HG02763 (cell line): Measurements from ENCODE around the gene CES1.
"Not testable (repeated sequence)": the region's sequence is repeated elsewhere in the genome, so short reads cannot be mapped to it uniquely, and the experiment has no call there.

Source experiments
- ATAC-seq: cut with Tn5 transposase; IDR thresholded peaks from one replicate; pipeline ENCODE4 v1.9.1; 2021; ENCODE audit warnings: mild to moderate bottlenecking, moderate library complexity; ENCODE audit not compliant: unreplicated experiment

Gene CES1

DNA sequence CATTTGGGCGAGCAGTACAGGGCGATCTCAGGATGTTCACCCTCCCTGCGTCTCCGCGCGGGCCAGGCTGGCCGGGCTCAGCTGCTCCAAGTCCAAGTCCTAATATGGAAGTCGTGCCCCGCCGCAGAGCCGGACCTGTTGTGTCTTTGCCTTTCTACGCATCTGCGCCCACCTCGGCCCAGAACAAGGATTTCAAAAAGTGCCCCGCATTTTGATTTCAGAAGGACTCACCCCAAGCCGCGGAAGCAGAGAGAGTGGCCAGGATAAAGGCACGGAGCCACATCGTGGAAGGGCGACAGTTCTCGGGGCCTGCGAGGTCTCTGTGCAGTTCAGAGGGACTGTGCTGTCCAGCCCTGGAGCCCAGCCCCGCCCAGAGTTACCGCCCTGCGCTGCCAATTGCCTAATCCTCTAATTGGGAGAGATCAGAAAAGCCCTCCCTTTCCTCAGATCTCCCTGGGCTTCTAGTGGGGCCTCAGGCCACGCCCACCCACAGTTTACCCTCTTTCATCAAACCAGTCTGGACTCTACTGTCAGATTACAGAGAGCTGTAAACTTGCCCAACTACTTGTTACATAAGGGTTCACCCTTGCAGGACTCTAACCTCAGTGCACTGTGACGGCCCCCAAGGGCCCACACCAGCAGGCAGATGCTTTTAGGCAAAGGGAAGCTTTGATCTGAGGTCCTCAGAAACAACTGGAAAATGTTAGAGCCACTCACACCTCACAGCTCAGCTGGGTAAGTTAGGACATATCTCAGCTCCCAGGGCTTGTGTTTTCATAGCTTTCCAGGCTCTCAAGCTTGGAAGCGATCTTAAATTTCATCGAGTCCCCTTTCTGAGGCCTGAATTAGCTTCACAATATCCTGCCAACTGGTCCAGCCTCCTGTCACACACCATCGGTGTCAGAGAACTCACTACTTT lies at the start of gene CES1:
Gene CES1, minus strand, starts transcription at position 324 of the 919 bp plus-strand sequence. Its CDS starts 41 bp downstream, at position 283.
- no peak for ATAC-seq

DNA sequence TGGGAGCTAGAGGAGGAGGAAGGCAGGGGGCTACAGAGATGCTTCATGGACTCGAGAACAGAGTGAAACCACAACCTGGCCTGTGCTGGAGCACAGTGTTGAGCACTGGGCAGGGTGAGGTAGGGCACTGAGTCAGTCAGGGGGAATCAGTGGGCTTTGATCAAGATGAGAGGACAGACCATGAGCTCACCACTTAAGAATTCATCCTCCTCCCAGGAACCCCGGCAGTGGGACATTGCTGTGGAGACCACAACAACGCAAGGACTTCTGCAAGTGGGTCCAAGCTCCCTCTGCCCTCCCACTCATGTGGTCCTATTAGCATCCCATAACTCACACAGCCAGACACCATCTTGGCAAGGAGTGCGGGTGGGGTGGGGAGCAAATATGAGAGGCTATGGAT lies 44.0 kb upstream of the CES1 start:
- ATAC-seq = no peak

DNA sequence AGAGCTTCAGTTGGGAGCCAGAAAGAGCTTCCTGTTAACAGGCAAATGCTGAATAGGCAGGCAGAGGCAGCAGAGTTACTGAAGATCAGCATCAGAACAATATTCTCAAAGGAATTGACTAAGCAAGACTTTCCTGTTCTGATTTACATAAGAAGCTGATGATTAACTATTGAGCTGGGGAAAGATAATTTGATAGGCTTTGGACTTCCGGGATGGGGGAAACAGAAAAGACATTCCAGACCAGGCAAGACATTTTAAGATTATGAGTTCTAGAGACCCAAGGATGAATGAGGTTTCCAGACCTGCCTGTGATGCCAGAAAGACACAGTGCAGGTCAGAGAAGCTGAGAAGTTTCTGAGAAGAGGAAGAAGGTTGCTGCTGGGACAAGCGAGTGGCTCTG lies 42.4 kb upstream of the CES1 start, which contains the start of gene CES5A:
Gene CES5A, minus strand, starts transcription at position 101 of the 400 bp plus-strand sequence. CDS start 152 bp downstream, outside the sequence.
- ATAC-seq = no peak

DNA sequence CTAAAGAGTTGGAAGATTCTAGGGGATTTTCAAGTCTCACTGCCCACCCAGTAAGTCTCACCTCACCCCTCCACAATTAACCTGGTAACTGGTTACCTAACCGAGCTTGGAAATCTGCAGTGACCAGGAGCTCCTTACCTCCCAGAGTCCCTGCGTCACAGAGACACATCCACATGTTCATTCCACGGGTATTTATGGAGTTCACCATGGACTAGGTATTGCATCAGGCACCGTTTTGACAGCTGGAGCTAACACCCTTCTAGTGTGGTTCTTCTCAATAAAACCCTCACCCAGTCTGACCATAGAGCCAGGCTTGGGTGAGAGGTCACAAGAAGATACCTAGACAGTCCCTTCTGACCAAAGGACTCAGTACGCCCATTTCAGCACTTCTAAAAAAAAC lies 40.2 kb upstream of the CES1 start:
- no peak for ATAC-seq

DNA sequence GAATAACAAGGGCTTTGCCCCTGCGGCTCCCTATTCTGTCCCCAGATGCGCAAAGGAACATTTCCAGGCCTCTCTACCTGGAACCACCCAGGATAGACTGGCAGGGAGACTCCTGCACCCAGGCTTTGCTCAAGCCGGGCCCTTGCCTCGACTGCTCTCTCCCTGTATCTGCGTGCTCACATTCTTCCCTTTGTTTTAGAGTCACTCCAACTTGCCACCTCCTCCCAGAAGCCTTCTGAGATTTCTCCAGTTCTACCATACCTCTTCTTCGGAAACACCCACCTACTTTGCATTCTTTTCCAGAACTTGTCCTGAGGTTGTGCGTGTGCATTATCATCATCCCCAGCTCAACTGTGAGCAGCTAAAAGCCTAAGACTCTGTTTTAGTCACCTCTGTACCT lies 39.2 kb upstream of the CES1 start:
- no peak for ATAC-seq

DNA sequence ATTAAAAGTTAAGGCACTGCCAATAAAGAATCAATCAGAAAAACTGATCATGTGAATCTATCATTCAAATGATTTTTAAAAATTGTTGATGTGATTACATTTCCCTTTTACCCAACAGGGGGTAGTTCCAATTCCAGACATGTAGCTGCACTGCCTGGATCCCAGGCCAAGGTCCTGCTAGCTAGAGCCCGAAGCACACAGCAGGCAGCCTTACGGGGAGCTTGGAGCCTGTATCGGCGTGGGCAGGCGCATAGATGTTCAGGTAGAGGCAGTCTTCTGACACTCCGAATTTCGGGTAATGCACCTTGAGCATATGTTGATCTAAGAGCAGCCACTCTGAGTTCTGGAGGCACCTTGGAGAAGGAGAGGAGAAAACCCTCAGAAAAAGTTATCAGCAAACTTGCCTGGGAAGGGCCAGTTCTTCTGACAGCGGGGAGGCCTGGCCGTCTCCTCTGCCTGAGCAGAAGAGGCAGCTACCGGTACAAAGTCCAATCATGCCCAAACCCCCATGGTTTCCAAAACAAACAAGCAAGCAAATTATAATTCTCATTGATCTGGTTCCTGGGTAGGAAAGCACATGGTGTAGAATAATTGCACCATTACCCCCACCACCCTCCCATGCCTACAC lies 38.6 kb upstream of the CES1 start:
- no peak for ATAC-seq

DNA sequence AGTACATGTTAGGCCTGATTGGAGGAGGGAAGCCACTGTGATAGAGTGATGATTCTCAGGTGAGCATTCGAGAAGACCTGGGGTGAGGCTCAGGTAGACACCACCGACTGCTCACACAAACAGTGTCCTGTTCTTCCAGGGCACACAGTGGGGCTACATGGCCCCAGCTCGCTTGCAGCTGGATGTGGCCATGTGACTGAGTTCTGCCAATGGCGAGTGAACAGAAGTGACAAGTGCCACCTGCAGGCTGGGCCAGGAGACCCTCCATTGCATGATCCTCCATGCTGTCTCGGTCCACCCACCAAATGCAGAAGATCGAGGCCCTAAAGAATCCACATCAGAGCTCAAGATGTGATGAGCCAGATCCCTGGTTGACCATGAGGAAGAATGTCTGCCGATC lies 36.1 kb upstream of the CES1 start:
- no peak for ATAC-seq

DNA sequence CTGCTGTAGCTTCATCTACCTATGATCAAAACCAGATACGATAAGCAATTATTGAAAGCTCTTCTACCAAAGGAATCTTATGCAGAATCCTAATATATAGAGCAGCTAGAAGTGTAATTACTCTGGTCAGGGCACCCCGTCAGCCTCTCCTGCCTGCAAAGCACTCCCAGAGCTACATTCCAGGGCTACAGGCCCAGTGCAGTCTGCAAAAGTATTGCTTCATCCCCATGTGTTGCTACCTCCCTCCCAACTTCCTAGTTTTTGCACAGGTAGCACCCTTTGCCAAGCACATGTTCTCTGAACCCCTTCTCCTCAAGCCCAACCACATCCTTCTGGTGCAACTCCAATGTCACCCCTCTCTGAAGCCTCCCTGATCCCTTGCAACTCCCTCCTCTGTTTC lies 35.2 kb upstream of the CES1 start:
- no peak for ATAC-seq

DNA sequence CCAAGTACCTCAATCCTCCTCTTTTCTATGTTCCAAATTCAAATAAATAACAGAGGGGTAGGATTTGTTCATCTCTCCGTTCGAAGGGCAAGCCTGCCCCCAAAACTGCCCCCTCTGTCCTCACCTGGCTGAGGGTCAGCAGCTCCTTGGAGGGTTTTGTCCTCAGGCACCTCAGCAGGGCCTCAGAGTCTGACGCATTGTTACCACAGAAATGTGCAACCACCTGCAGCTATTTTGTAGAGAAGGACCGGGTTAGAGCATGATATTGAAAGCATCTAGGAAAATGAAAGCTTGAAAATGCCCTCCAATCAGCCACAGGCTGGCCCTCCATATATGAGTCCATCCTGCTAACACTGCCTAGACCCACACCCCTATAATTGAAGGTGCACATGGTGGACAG lies 28.4 kb upstream of the CES1 start:
- no peak for ATAC-seq

DNA sequence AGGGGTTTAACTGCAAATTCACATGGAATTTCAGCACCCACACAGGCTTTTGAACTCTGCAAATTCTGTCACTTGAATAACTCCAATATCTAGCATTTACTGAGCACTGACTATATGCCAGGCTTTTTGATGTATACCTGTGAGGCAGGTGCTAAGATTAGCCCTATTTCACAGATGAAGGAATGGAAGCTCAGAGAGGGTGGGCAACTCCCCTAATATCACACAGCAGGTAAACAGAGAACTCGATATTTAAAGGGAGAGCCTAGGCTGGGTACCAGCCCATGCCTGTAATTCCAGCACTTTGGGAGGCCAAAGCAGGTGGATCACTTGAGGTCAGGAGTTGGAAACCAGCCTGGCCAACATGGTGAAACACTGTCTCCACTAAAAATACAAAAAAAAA lies 24.8 kb upstream of the CES1 start:
- not testable (repeated sequence) for ATAC-seq

DNA sequence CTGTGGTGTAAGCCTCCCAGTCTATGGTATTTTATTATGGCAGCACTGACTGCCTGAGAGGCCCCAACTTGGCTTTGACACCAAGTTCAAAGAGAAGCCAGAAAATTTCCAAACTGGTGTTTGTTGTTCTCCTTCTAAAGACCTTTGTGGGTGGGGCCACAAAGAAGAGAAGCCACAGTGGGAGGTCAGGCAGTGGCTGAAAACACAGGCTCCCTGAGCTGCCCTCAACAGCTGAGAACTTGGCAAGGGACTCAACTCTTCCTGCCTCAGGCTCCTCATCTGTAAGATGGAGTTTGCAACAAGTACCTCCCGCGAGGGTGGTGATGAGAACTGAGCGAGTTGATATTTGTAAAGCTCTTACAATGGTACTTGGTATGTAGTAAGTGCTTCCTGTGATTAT lies 24.1 kb upstream of the CES1 start:
- ATAC-seq = no peak

DNA sequence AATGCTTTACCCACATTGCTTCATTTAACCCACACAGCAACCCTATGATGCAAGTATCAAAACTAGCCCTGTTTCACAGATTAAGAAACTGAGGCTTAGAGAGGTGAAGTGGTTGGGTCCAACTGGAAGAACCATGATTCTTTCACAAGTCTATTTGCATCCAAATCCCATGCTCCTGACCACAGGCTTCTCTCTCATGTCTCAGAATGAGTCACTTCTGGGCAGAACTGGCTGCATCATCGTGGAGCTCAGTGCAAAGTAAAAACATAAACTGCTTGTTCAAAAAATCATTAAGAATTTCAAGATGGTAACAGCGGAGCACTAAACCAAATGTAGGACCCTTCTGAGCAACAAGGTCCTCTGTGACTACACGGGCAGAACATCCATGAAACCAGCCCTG lies 20.2 kb upstream of the CES1 start:
- ATAC-seq = no peak

DNA sequence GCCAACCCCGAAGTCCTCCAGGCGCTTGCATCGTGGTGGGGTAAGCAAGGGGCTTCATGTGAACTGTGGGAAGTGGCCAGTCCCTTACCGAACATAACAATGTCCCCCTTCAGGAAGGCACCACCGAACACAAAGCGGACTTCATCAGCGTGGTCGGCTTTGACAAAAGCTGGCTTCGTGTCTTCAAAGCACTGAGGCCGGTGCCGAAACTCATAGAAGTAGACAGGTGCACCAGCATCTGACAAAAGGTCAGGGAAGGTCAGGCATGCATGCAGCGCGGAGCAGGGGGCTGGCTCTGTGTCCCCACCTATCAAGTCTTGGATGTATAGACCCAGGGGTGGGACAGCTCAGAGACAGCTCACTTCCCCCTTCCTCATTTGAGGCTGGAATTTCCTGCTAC lies 16.6 kb upstream of the CES1 start:
- no peak for ATAC-seq

DNA sequence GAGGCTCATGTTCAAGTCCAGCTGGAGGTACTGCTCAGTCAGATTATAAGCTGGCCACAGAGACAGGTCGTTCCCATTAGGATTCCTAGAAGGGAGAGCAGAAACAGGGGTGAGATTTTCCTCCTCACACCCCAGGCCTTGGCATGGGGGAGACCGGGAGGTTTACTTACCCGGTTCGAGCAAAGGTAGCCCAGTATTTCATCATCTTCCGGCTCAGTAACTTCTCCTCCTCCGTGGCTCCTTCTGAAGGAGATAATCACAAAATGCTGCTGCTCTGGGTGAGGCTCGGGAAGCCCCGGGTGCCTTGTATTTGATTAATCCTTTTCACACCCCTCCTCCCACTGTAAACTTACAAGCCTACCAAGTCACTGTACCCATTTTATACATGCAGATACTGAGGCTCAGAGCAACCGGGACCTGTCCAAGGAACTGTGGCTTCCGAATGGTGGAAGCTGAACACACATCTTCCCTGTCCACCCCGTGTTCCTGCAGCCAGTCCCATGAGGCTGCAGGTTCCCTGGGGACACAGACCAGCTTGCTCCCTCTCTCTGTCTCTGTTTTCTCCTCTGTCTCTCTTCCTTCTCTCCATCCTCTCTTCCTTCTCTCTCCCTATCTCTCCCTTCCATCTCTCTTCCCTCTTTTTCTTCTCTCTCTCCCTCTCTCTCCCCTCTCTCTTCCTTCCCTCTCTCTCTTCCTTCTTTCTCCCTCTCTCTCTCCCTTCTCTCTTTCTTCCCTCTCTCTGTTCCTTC lies 13.9 kb upstream of the CES1 start:
- no peak for ATAC-seq

DNA sequence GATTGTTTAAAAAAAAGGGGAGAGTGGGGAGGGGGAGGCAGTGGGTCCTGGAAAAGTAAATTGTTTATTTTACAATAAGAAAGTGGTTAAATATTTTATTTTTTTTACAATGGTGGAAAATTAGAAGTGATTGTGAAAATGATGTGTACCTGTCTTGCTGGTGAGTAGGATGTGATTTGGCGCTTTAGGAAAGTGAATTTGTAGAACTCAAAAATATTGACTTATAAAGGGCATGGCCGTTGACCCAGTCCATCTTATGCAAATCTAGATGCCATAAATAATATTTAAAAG lies 10.2 kb upstream of the CES1 start:
- ATAC-seq = no peak

DNA sequence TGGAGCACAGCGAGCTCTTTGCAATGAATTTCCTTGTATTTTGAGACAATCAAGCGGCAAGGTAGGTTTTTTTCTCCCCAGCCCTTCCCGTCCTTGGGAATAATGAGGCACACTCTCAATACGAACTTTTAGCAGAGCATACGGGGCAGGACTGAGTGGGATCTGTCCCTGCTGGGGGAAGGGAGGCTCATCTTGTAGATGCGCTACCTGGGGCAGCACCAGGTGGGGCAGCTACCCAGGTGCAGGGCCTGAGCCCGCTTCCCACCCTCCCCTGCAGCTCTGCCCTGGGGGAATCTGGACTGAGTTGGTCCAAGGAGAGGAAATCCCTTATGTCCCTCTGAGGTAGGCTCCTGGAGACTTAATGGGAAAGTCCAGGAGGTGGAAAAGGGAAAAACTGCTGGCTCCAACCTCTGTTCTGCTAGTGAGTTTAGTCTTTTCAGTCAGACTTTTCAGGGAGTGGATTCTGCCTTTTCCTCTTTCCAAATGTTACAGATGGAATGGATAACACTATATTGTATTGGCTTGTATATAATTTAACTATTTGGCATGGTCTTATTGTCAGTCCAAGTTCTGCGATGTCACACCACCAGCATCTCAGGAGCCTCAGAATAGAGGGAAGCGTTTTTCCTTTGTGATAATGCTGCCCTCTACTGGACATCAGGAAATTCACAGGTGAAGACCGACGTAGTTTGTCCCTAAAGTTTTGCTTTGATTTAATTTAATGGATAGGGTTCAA lies 9.6 kb upstream of the CES1 start:
- ATAC-seq = no peak

DNA sequence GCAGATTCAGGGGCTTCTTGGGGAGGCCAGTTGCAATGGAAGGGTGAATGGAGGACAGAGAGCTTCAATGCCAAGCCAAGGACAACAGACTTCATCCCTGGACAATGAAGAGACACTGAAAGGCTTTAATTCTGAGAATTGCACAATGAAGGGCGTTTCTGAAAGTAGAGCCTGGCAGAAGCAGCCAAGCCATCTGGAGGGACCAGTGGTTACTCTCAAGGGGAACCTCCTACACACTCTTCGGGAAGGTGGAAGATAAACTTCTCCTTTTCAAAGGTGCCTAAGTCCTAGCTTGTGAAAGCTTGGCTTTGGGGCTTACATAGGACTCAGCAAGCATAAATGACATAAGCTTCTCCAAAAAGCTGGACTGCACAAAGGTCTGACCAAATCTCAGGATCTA lies 6.2 kb upstream of the CES1 start:
- ATAC-seq = no peak

DNA sequence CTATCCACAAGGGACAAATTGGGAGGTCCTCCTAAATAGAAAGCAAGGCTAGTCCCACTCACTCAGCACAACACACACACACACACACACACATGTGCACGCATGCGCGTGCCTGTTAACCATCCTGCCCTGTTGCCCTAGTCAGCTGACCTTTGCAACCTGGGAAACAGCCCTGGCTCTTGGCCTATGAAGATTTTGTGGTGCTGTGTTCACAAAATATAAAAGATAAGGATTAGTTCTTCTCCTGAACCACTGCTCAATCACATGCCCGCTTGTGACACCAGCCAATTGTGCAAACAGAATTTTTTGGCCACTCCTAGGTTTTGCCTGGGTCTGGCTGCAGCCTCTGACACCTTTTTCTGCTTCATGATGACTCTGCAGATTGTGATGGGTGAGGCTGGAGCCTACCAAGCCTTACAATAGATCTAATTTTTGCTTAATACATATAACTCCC lies 3.3 kb upstream of the CES1 start:
- no peak for ATAC-seq

DNA sequence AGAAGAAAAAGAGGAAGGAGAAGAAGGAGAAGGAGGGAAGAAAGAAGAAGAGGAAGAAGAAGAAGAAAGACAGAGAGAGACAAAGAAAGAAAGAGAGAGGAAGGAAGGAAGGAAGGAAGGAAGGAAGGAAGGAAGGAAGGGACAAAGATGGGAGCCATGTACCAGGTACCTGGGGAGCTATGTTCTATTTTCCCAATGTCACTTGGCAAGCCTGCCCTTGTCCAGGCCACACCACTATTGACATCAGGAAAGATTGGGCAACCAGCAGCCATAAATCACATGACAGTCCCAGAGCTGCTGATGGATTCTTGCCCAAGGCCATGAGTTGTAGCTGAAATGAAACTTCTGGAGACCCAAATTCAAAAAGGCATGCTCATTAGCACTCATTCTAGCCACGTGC lies 2.7 kb upstream of the CES1 start:
- ATAC-seq = no peak

DNA sequence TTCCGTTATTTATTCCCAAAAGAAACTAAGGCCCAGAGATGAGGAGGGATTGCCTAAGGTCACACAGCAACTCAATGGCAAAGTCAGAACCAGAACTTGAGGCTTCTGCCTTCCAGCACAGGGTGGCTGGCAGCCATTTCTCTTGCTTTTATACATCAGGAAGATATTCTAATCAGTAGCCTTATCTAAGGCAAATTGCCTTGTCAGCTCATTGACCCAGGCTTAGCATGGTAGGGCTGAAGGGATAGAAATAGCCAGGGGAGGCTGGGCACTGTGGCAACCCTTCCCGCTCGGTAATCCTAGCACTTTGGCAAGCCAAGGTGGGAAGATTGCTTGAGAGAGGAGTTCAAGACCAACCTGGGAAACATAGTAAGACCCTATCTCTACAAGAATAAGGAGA lies 2.3 kb upstream of the CES1 start:
- not testable (repeated sequence) for ATAC-seq

DNA sequence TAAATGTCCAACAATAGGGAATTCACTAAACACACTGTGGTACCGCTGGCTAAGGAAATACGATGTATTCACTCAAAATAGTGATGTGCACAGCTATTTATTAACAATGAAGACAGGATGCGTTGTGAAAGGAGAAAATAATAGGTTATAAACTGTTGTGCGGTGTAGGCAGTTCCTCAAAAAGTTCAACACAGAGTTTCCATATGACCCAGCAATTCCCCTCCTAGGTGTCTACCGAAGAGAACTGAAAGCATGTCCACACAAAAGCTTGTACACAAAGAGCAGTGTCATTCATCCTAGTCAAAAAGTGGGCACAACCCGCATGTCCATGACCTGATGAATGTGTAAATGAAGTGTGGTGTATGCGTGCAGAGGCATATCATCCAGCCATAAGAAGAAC lies 1.2 kb upstream of the CES1 start:
- peak; percentile 72 for ATAC-seq
